AG20443 (cell line): ENCODE results near the gene GIT2.
"Not testable (repeated sequence)": the region's sequence is repeated elsewhere in the genome, so short reads cannot be mapped to it uniquely, and the experiment has no call there.

ENCODE experiments used
- DNase-seq: peaks from one replicate; pipeline ENCODE4 v3.0.0; 2012; ENCODE audit warnings: low spot score, mixed read lengths

The GIT2 gene

DNA sequence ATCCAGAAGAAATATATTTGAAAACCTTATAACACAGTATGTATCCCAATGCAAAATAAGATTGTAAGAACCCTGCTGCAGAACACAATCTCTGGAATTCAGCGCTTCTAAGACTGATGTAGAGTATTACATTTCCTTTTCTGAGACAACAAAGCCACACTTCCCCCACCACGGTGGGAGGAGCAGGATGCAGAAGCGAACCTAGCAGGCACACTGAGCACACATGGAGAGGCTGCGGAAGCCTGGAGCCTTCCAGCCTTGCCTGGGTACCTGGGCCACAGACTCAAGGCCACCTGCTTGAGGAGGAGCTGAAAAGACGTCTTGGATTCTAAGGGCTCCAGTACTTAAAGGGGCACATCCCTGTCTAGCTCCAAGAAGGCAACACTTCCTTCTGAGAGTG is 49.7 kb downstream of the GIT2 start:
- no peak for DNase-seq

DNA sequence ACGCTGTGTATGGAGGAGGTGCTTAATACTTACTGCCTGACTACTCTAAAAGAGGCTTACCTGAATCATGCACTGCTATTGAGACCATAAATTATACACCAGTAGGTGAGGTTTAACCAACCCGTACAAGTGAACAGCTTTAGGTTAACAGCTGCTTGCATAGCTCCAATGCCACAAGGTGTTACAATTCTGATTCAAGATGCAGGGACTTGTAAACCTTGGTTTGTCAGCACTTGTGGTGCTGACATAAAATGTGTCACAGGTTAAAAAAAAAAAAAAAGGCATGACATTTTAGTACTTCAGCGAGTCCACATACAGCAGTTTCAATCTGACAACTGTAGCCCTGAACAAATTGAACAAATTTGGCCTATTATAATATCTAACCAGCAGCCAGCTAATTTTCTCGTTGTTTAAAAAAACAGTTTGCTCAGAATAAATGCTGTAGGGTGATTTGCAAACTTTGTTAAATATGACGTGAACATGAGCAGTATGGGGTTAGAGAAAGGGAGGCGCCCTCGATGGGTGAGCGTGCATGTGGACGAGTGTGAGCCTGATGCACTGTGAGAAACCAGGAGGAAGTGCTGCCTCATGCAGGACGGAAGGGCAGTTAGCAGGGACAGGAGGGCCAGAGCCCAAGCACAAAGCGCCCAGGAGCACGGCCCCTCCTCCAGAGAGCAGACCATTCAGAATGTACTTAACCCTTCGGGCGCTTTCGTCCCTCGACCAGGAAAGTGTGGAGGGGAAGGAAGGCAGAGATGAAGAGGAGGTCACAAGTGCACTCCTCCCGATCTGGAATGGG is 51.4 kb downstream of the GIT2 start:
- no peak for DNase-seq

DNA sequence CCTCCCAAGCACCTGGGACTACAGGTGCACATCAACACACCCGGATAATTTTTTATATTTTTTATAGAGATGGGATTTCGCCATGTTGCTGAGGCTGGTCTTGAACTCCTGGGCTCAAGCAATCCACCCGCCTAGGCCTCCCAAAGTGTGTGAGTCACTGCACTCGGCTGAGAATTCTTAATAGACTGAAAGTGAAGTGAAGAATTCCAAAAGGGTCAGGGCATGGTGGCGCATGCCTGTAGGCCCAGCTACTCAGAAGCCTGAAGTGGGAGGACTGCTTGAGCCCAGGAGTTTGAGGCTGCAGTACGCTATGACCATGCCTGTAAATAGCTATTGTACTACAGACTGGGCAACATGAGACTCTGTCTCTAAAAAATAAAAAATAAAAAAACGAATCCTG is 52.4 kb downstream of the GIT2 start:
- no peak for DNase-seq

- no peak for DNase-seq
Measured at GRCh38 chr12:109940339-109940923, 55.7 kb downstream of the GIT2 start.

- no peak for DNase-seq
Measured at GRCh38 chr12:109939504-109939903, 56.7 kb downstream of the GIT2 start.

DNA sequence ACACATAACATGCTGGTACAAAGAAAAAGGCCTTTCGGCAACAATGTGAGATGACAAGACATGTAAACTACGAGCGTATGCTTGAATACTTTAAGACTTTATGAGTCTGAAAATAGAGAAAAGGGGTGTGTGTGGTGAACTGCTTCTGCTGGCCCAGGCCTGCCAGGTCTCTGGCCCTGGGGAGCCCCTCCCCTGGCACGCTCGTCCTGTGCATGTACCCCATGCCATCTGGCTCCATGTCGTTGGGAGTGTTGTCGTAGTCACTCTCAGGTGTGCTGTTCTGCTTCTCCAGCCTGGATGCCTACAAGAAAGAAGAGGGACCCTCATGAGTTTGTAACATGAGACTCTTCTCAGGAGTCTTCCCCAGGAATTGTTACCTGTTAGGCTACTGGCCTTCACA is 57.2 kb downstream of the GIT2 start:
- no peak for DNase-seq

DNA sequence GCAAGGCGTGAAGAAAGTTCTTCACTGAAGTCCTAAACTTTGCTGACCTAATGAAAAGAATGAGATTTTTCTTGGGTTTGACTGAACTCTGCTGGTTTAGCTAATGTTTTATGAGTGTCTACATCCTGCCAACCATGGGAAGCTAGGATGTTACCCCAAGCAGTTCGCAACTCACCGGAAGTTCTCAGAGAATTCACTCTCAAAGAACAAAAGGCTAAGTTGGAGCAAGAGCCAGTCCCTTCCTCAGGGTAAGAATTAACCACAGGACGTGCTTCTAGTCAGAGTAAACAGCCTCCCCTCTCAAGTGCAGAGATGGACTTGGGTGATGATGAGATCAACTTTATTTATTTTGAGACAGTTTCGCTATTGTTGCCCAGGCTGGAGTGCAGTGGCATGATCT is 58.8 kb downstream of the GIT2 start:
- no peak for DNase-seq

DNA sequence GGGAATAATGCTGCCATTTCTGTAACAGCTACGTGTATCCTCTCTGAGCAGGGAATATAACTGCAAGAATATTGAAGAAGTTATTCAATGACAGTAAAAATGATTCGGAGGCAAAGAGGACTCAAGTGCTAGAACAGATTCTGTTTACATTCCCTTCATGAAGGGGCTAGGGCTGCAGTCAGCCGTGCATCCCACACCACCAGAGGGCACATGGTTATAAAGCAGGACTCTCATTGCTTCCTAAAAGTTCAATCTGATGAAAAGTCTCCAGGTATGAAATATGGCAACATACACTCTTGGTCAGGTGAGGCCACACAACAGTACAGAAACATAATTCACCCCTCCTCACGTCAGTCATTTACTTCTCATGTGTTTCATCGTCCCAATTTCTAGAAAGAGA is 62.1 kb downstream of the GIT2 start:
- no peak for DNase-seq

GRCh38 chr12:109932878-109933503 is 63.2 kb downstream of the GIT2 start:
- DNase-seq: no peak

DNA sequence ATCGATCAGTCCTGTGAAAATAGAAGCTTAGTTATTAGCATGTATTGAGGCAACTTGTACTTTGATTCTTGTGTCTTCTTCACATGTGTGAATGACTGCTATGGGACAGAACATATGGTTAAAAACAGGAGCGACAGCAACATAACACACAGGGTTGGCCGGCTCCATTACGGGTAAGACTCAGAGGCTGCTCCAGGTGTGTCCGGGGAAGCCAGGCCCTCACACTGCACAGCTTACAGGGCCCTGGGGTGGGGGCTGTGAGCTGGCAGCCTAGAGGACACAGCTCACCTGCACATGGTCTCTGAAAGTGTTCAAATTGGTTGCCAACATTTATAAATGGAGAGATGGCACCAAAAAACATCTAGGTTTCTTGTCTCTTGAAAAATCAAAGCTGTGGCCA is 65.0 kb downstream of the GIT2 start:
- DNase-seq: no peak

- DNase-seq: no peak
Measured at GRCh38 chr12:109930028-109930800, 66.0 kb downstream of the GIT2 start.

GRCh38 chr12:109929326-109929725 is 66.8 kb downstream of the GIT2 start:
- DNase-seq: not testable (repeated sequence)

DNA sequence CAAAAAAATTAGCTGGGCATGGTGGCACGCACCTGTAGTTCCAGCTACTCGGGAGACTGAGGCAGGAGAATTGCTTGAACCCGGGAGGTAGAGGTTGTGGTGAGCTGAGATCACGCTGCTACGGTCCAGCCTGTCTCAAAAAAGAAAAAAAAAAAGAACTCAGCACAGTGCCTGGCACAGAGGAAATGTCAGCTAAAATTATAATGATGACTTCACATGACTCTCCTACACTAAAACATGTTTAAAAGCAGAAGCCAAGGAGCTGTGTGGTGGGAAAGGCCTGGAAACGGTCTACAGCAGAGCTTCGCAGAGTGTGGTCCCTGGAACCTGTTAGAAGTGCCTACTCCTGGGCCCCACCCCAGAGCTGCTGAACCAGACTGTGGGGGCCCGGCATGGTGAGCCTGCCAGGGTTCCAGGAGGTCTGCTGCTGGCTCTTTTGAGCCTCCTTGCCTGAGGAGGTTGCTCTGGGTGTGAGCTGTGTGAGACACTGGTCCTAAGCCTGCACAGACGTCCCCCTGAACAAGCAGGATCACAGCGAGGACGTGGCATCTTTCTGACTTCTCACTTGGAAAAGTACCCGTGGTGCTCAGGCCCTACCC is 68.0 kb downstream of the GIT2 start:
- DNase-seq: no peak

DNA sequence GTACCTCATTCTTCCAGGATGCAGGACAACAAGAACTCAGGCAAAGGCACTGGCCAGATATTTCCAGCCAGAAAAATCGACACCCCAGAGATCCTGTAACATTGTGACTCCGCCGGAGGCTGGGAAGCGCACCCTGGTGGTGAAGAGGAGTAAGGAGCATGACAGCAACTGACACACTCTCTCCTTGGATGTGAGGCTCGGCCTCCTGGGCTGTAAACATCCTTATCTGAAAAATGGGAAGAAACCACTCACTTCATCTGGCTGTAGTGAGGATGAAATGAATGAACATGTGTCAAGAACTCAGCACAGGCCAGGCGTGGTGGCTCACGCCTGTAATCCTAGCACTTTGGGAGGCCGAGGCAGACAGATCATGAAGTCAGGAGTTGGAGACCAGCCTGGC is 68.5 kb downstream of the GIT2 start:
- peak; percentile 86 for DNase-seq

GRCh38 chr12:109926488-109927210 is 69.5 kb downstream of the GIT2 start:
- DNase-seq: no peak

DNA sequence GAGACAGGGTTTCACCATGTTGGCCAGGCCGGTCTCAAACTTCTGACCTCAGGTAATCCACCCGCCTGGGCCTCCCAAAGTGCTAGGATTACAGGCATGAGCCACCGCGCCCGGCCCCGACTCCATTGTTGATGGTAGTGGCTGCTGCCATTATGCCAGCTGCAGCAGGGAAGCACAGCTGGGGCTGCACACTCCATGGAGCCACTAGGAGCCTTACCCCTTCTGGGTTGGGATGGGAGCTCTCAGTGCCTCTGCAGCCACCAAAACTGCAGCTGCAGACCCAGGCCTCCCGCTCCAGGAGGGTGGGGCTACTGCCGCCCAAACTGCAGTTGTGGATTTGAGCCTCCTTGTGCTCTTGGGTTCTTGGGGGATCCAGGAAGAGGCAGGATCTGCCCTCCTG is 70.2 kb downstream of the GIT2 start:
- no peak for DNase-seq

GRCh38 chr12:109925185-109925840 is 70.9 kb downstream of the GIT2 start:
- no peak for DNase-seq

- no peak for DNase-seq
Measured at GRCh38 chr12:109923481-109924245, 72.5 kb downstream of the GIT2 start.

GRCh38 chr12:109923038-109923437 is 73.1 kb downstream of the GIT2 start:
- DNase-seq: no peak

DNA sequence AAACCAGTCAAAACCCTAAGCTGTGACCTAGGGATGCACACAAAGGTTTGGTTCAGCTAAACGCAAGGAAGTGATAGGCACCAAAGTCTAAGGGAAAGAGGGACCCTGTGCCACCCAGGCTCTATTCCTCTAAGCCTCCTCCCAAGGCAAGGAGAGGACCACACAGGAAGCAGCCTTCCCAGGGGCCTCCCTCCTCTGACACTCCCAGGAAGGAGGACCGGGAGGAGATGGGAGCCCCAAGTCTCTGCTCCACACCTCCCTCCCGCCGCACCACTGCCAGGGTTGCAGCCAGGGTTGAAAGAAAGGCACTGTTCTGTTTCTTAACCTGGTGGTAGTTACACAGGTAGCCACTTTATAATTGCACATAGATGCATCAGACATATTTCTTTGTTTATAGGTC is 74.2 kb downstream of the GIT2 start:
- no peak for DNase-seq
